COLO668 (cell line): ENCODE data around the gene LSM2.
A peak's percentile ranks its signal among the peaks of the same experiment; 100 is the strongest.

ENCODE experiments used
- DNase-seq: peaks from one replicate; lab custom pipeline; 2025; ENCODE audit not compliant: unreplicated experiment; lab: John Stamatoyannopoulos, UW

Gene LSM2

DNA sequence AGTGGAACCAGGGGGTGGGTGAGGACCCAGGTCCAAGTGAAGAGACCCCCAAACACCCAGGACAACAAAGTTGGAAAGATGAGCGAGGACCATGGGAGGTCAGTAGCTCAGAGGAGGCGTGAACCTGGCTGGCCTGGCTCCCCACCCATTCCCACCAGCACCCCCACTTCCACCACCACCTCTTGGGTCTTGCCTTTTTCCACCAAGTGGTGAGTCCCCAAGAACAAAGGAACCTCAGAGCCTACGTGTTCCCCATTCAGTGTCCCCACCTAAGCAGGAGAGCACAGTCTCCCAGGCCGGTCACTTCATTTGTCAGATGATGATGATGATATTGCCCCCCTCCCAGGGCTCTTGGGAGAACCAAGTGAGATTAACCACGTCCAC, 29.1 kb downstream of the LSM2 start:
- DNase-seq = no peak

DNA sequence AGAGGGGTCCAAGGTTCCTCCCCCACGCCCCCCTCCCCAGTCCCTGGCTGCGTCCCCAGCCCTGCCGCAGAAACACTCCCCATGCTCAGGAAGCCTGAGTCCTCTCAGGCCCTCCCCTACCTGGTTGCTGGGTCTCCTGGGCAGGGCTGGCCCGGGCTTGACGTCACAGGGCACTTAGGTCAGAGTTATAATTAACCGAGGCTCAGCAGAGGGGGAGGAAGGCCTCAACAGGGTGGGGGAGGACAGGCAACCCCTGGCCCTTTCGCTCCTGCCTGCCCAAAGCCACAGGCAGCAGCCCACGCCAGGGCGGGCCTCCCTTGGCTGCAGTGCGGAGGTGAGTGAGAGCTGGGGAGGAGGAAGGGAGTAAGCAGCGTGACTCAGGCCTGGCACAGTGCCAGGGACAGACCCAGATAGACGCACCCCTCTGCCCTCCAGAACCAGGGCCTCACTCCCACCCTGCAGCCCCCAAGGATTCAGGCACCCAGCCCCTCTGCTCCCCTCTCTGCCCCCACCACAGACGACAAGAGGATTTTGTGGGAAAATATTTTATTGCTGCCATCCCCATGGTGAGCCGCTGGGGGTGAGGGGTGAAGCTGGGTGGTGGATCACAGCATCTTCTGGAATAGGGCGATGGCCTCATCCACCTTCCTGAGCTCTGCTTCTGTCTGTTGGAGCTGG, 29.6 kb downstream of the LSM2 start, which contains the start of gene VWA7:
VWA7 (minus strand) TSS at position 340 of the 678 bp plus-strand sequence. CDS start 549 bp downstream, outside the sequence.
- peak; percentile 80 for DNase-seq

DNA sequence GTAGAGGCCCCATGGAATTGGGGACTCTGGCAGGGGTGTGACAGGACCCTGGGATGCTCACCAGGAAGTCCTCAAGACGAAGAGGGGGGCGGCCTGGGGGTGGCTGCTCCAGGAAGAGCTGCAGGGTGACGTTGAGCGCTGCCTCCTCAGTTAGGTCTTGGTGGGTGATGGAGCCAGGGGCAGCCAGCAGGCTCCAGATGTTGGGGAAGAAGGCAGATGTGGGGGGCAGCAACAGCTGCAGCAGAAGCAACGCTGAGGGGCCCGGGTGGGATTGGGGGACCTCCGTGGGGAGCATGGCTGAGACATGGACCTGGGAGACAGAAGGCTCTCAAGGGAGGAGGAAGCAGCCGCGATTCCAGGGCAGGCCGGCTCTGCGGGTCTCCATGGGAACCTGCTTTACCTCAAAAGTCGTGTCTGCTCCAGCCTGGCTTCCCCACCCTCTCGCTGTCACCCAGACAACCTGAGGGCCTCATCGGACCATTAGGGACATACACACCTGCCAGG, 30.2 kb downstream of the LSM2 start:
- DNase-seq = peak; percentile 63

DNA sequence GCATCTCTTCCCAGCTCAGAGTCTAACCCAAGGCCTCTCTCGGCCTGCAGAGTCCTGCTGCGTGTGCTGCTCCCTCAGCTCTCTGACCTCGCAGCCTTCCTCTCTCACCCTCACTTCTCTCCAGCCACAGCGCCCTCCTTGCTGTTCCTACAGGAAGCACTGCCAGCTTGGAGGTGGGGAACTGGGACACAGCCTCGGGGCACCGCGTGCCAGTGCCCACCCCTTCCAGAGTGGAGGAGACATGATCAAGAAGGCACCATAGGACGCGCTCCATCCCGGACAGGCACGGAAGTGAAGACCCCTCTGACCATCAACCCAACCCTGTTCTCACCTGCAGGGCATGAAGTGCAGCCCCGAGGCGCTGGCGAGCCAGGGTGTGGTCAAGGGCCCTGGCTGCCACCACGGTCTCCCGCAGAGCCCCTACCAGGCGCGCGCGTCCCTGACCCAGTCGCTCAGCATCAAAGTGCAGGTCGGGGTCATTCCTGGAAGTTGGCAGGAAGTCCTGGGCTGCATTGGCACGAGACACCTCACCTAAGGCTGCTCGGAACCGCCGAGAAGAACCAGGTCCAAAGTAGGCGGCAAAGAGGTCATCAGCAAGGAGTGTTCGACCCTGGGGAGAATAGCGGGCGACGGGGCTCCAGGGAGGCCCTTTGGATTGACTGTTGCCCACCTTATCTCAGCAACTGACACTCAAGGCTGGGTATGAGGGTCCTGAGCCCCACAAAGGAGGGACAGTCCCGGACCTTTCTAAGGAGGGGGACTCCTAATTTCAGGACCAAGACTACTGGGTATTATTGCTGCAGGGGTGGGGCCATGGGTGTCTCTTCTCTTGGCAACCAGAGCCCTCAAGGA, 30.9 kb downstream of the LSM2 start:
- DNase-seq = no peak

DNA sequence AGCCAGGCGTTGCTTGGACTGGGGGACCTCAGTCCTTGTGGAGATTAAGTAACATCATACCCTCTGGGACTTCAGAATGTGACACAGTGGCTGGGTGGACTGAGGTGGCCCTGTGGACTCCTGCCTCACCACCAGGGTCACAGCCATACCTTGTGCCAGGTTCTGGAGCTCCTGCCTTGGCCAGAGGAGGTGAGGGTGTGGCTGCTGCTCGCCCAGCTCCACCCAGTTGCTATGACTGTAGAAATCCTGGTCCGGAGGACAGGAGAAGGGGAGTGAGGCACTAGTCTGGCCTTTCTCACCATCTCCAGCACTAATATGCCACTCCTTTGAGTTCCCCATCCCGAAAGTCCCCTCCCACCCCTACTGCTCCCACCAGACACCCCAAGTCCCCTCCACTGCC, 31.6 kb downstream of the LSM2 start:
- no peak for DNase-seq

DNA sequence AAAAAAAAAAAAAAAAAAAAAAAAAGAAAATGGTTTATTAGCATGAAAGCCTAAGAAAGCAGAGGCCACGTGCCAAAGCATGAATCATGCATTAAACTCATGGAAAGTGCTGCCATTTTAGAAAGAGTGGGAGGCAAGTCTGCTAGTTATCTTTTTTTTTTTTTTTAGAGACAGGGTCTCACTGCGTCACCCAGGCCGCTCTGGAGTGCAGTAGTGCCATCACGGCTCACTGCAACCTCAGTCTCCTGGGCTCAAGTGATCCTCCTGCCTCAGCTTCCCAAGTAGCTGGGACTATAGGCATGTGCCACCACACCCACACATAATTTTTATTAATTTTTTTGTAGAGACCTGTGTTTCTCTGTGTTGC, 34.8 kb downstream of the LSM2 start:
- DNase-seq = no peak

DNA sequence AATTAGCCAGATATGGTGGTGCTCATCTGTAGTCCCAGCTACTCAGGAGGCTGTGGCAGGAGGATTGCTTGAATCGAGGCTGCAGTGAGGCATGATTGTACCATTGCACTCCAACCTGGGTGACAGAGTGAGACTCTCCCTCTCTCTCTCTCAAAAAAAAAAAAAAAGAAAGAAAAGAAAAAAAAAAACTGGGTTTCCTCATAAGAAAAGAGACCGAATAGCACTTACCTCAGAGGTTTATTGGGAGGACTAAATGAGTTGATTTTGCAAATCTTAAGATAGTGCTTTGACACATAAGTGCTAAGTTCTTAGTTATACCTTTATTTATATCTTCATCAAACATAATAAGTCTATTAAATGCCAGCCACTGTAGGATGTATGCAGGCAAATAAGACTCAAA, 35.9 kb downstream of the LSM2 start:
- DNase-seq = no peak

DNA sequence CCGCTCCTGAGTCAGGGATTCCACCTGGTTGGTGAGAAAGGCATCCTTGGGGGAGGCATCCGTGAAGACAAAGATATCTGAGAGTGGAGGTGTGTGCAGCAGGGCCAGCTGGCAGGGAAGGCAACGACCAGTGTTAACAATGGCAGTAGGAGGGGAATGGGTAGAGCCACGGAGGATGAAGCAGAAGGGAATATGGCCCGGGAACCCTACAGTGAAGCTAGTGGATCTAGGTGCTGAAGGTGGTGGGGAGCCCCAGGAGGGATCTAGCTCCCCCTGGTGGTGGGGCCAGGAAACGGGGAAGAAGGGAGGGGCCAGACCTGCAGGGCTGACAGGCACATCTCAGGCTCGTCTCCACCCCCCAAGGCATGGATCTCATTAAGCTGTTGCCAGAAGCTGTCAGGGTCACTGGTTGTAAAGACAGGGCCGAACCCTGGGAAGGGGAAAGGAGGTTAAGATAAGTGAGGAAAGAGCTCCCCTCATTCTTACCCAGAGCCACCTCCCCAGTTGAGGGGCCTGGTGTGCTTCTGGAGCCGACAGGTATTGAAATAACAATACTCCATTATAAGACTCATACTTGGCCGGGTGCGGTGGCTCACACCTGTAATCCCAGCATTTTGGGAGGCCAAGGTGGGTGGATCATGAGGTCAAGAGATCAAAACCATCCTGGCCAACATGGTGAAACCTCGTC, 36.9 kb downstream of the LSM2 start:
- DNase-seq = peak; percentile 66

DNA sequence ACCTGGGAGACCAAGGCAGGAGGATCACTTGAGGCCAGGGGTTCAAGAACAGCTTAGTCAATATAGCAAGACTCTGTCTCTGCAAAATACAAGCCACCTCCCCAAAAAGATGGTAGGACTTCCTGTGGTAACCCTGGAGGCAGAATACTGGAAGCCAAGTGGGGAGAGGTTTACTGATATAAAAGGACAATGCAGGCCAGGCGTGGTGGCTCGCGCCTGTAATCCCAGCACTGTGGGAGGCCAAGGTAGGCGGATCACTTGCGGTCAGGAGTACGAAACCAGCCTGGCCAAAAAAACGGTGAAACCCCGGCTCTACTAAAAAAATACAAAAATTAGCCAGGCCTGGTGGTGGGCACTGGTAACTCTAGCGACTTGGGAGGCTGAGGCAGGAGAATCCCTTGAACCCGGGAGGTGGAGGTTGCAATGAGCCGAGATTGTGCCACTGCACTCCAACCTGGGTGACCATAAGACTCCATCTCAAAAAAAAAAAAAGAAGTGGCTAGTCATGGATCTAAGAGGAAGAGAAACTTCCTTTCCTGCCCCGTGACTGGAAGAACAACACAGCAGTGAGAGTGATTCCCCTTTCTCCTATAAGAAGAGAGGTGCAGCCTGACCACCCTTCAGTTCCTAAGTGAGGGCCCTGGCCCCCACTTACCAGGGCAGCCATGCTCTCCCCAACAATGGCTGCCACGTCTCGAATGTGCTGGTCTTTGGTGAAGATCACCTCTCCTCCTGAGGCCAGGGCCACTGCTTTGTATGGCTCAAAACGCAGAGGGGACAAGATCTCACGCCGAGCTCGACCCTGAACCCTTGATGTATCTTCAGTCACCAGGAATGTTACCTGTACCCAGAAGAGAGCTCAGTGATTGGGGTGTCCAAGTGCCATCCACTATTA, 38.2 kb downstream of the LSM2 start:
- no peak for DNase-seq

DNA sequence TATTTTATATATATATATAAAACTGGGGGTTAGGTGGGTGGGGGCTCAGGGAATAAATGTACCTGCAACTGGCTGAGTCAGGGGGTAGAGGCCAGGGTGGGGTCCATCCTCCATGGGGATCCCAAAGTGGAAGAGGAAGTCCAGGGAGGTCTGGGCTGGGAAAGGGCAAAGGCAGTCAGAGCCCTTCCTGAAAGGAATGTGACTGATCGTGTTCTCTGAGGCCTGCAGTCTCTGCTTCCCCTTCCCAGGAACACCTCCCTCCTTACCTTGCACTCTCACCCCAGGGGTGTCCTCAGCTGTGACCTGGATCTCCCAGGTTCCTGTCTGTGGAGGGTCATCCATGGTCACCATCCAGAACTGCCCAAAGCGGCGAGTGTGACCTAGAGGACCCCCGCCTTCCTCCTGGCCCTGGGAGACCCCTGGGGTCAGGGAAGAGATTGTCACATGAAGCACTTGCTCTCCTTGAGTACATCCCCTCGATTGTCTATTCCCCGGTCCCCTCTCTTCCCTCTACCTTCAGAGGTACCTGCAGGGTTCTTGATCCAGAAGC, 39.6 kb downstream of the LSM2 start:
- DNase-seq = no peak

DNA sequence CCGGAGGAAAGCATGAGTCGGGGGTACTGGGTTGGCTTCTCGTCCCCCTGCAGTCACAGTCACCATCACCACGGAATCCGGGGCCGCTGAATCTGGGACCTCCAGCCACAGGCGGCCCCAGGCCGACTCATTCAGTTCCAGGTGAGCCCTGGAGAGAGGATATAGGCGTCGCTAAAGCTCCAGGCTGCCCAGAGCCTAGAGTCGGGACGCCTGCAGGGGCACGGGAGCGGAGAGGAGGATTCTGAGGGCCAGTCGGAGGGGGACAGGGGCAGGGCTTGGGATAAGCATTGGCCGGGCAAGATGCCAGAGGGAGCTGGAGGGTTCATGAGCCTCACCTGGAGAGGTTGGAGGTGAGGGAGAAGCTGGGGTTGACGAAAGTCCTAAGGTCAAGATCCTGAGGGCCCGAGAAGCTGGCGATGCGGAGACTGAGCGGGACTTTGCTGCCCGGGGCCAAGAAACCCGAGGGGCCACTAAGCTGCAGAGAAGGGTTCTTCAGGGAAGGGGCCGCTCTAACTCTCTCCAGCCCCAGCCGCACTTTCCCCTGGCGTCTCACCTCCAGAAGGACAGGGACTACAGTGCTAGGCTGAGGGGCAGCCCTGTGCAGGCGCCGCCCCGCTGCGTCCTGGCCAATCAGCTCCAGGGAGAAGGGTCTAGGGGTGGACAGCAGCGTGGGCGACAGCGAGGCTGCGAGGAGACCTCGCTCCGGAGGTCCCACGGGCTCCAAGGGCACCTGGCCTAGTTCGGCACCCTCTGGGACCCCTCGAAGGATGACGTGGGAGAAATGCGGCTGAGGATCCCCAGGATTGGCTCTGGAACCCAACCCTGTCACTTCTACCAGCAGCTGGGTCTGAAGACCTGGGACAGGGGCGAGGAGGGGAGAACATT, 40.6 kb downstream of the LSM2 start:
- no peak for DNase-seq

DNA sequence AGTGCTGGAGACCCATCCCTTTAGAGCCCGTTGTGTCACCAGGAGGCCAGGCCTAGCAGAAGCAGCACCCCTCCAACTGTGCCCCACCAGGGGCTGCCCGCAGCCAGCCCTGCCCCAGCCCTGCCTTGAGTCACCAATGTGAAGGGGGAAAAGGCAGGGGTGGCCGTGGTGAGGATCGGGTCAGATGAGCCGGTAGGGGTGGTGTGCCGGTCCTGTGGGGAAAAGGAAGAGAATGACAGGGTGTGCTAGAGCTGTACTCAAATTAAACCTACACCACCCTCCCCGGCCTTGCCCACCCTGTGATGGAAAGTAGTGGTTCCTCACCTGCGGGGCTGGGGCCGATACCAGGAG, 41.2 kb downstream of the LSM2 start:
- DNase-seq = no peak

DNA sequence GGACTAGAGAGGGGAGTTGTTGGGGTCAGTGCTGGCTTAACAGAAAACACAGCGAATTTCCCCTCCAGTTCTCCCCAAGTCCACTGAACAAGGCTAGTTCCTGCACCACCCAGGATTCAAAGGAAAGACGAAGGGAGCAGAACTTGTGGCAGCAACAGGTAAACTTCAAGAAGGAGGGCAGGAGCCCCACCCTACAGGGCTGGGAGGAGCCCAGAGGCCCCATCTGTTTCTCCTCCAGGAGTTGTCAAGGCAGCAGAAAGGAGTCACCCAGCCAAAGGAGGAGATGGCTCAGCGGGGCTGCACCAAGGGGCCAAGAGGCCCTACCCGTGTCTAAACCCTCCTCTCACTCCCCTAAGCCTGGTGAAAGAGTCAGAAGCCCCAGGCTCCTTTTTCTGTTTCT, 42.6 kb downstream of the LSM2 start:
- no peak for DNase-seq

DNA sequence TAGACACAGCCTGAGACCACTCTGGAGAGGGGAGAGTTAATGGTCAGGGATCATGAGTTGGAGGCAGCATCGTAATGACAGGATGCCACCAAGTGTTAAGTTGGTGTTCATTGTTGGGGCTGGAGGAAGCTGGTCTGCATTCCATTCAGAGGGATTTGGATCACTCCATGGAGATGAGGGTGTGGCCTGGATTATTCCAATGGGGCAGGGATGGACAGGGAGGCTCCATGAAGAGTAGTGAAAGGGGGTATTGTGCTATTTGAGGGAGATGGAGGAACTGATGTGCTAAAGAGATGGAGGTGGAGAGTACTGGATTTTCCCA, 43.2 kb downstream of the LSM2 start:
- no peak for DNase-seq

DNA sequence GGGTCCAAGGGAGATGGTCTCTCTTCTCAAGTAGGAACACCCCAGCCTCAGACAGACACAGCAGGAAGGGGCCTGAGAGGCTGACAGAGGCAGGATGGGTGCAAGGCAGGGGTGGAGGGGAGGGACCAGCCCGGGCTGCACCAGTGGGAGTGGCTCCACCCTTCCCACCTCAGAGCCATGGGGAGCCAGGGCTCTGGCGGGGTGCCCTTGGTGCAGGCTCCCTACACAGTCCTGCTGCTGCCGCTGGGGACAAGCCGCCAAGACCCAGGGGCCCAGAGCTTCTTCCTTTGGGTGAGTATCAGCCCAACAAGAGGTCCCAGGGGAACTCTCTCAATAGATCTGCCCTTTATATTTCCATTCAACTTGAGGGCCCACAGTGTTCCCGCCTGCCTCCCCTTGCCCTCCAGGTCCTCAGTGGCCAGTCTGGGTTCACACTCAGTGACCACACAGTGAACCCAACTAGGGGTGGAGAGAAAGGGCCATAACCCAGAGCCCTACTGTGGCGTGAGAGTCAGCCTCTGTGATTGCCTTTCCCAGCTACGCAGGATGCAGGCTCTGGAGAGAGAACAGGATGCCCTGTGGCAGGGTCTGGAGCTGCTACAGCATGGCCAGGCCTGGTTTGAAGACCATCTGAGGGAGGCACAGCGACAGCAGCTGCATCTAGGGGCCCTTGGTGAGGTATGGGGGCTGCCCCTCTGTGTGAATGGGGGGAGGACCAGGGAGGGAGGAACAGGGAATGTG, 43.7 kb downstream of the LSM2 start:
- DNase-seq = no peak

DNA sequence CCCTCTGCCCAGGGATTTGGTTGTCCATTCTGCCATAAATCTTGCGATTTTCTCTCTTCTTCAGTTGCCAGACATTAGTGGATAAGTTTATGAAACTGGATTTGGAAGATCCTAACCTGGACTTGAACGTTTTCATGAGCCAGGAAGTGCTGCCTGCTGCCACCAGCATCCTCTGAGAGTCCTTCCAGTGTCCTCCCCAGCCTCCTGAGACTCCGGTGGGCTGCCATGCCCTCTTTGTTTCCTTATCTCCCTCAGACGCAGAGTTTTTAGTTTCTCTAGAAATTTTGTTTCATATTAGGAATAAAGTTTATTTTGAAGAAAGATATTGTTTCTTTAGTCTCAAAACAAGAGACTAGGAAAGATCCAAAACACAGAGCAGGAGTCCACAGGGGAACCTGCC, 44.4 kb downstream of the LSM2 start, which contains the start of gene SAPCD1:
SAPCD1 (plus strand) TSS at position 301 of the 400 bp plus-strand sequence. CDS start 399 bp downstream, outside the sequence.
- DNase-seq = no peak

DNA sequence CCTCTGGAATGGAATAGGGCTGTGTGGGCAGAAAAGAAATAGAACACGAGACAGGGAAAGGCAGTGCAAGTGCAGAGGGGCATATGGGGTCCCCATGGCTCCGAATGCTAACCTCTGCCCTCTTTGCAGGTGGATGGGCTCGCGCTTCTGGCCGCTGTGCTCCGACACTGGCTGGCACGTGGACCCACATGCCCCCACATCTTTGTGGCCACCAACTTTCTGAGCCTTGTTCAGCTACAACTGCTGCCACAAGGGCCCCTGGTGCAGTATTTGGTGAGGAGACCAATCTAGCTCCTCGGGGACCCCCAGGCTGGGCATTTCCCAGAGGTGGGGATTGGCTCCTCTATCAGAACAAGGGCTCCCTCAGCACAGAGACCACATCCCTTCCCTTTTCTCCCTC, 45.4 kb downstream of the LSM2 start:
- DNase-seq = no peak

DNA sequence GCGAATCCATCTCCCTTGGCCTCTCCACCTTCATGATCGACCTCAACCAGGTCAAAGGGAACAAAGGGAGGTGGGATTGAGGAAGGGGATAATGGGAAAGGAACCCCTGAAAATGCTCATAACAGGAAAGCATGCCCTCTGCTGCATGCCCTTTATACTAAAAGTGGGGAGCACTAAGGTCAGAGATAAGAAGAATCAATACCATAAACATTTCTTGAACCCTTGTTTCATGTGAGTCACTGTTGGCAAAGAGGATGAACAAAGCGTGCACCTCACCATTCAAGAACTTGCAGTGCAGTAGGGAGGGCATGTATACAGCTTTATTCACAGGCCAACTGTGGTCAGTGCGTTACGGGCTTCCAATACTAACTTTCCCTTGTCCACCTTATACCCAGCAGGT, 46.0 kb downstream of the LSM2 start:
- DNase-seq = no peak

DNA sequence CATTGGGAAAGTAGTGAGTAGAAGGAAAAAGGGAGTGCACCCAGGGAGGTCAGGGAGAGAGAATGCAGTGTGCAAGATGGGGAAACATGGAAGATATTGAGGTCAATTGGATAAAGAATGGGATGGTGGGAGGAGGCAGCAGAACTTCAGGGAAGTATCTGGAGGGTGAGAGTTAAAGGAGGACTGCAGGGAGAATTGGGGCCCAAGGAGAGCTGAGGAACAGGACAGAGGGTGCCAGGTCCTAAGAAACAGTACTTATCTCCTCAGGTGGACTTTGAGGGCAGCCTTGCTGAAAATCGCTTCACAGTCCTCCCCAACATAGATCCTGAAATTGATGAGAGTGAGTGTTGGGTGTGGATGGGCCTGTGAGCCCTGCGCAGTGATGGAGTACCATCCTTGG, 48.5 kb downstream of the LSM2 start:
- DNase-seq = no peak
